GM06990 (cell line): ENCODE results near the gene DBI.
A peak's percentile ranks its signal among the peaks of the same experiment; 100 is the strongest.

ENCODE experiments used
- DNase-seq: peaks from one replicate; pipeline ENCODE4 v3.0.0-alpha.2; 2011; ENCODE audit not compliant: insufficient read length; ENCODE audit errors: extremely low read depth
- H3K27me3 ChIP-seq: replicated peaks from 2 replicates; pipeline ENCODE4 v1.6.0; 2011; ENCODE audit warnings: low read length; ENCODE audit not compliant: control insufficient read depth, insufficient read depth
- H3K36me3 ChIP-seq: 2 replicates; pipeline ENCODE4 v1.5.1; 2011; ENCODE audit warnings: low read length; ENCODE audit not compliant: control insufficient read depth, insufficient read depth
- H3K4me3 ChIP-seq: replicated peaks from 2 replicates; pipeline ENCODE4 v1.5.1; 2011; ENCODE audit warnings: low read depth, mild to moderate bottlenecking, control low read depth, low read length
- CTCF ChIP-seq: IDR thresholded peaks from 2 replicates; pipeline ENCODE4 v1.5.1; 2011; ENCODE audit warnings: low read length, control low read depth, mild to moderate bottlenecking, inconsistent platforms; ENCODE audit not compliant: insufficient read depth, poor library complexity, severe bottlenecking

Gene DBI

GRCh38 chr2:119350311-119350998 lies 16.3 kb upstream of the DBI start:
- DNase-seq: no peak
- Histone ChIP-seq H3K27me3 (no peaks in the 10 kb centered on the region), H3K36me3 (no peaks in the 10 kb centered on the region), H3K4me3 (no peak overlapping the region)
- no peak for TF ChIP-seq CTCF

DNA sequence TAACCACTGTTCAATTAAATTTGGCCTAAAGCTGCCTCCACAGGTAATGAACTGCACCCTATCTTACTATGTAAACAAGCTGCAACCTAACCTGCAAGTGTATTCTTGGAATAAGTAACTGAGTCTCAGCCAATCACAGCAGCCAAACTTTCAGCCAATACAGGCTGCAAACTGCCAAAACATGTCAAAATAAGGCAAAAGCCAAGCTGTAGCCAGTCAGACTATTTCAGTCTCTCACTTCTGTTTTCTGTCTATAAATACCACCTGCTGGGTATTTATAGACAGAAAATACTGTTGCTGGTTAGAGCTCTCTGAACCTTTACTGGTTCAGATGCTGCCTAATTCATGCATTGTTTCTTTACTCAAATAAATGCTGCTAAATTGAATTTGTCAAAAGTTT lies 14.4 kb upstream of the DBI start:
- Histone ChIP-seq H3K4me3 (no peak overlapping the region), H3K27me3 (no peaks in the 10 kb centered on the region), H3K36me3 (no peaks in the 10 kb centered on the region)
- peak; percentile 59 for DNase-seq
- TF ChIP-seq CTCF: no peak

DNA sequence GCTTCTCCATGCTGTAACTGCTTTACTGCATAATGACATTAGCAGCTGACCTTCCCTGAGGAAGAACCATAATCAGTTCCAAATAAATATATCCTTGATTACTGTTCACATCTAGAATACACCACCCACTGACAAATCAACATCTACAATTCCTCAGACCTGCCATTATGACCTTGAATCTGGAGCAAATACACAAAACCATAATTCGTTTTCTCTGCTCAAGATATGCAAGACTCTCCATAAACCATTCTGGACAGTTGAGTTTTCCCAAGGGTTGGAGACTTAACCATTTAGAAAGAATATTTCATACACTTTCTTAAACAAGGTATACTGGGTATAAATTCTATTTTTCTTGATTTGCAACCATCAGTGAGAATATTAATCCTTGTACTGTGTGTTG lies 11.9 kb upstream of the DBI start:
- no peaks in the 10 kb centered on the region for H3K36me3 ChIP-seq
- TF ChIP-seq CTCF: no peak

GRCh38 chr2:119359774-119360173 lies 7.0 kb upstream of the DBI start:
- Histone ChIP-seq H3K36me3 (no peaks in the 10 kb centered on the region), H3K27me3 (no peaks in the 10 kb centered on the region), H3K4me3 (no peak overlapping the region)
- no peak for TF ChIP-seq CTCF
- DNase-seq: no peak

More for the DNA sequence above, 11.9 kb upstream of the DBI start:
- DNase-seq: no peak
- Histone ChIP-seq H3K27me3 (no peaks in the 10 kb centered on the region), H3K4me3 (no peak overlapping the region)

DNA sequence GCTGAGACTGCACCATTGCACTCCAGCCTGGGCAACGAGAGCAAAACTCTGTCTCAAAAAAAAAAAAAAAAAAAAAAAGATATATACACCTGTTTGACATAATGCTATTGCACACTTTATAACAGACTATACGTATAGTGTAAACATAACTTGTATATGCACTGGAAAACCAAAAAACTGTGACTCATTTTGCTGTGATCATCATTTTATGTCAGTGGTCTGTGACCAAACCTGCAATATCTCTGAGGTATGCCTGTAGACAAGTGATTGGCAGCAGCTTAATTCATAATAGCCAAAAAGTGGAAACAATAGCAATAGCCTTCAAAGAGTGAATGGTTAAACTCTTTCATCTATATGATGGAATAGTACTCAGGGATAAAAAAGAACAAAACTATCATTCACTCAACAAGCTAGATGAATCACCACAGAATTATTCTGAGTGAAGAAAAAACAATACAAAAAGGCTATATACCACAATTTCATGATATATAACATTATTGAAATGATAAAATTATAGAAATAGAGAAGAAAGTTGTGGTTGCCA lies 6.3 kb upstream of the DBI start:
- no peak for DNase-seq
- Histone ChIP-seq H3K27me3 (no peaks in the 10 kb centered on the region), H3K36me3 (no peaks in the 10 kb centered on the region), H3K4me3 (no peak overlapping the region)
- TF ChIP-seq CTCF: no peak

DNA sequence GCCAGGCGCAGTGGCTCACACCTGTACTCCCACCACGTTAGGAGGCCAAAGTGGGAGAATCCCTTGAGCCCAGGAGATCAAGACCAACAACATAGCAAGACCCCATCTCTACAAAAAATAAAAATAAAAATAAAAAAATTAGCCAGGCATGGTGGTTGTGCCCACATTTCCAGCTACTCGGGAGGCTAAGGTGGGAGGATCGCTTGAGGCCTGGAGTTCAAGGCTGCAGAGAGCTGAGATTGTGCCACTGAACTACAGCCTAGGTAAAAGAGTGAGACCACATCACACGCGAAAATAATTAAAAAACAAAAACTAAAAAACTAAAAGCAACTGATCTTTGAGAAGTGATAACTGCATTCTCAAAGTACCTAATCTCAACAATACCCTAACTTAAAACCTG lies 2.0 kb upstream of the DBI start:
- H3K36me3 ChIP-seq: peaks cover 11% of the 10 kb centered on the region
- TF ChIP-seq CTCF: no peak
- H3K4me3 ChIP-seq: peak overlapping the region; percentile 94
- no peak for DNase-seq
- H3K27me3 ChIP-seq: no peaks in the 10 kb centered on the region
